HG03159 (cell line): ENCODE results near the gene TRMT44.
"Not testable (repeated sequence)": the region's sequence is repeated elsewhere in the genome, so short reads cannot be mapped to it uniquely, and the experiment has no call there.

Experiments used
- ATAC-seq: cut with Tn5 transposase; IDR thresholded peaks from one replicate; pipeline ENCODE4 v1.9.1; 2021; ENCODE audit warnings: mild to moderate bottlenecking, moderate library complexity; ENCODE audit not compliant: unreplicated experiment

The TRMT44 gene

GRCh38 chr4:8491478-8491877 is 50.9 kb downstream of the TRMT44 start:
- ATAC-seq, result not testable (repeated sequence)

GRCh38 chr4:8492174-8492573 is 51.6 kb downstream of the TRMT44 start:
- no peak for ATAC-seq

- ATAC-seq, result no peak
These were observed 52.9 kb downstream of the TRMT44 start for GRCh38 chr4:8493484-8493883.

DNA sequence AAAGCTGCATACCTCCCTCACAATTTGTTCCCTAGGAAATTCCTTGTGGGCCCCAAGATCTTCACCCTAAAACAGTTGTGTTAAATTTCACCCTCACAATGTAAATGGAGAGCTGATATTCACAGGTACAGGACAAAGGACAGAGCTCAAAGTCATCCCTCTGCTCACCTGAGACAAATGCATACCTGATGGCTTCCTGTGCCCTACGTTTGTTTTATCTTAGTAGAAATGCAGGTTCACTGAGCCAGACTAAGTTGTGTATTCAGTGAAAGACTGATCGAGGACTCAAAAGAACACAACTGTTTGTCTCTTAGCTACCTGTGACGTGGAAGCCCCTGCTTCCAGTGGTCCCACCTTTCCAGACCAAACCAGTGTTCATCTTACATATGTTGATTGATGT is 53.6 kb downstream of the TRMT44 start:
- ATAC-seq, result no peak

GRCh38 chr4:8494983-8495548 is 54.5 kb downstream of the TRMT44 start:
- no peak for ATAC-seq

- no peak for ATAC-seq
These were observed 55.2 kb downstream of the TRMT44 start for GRCh38 chr4:8495803-8496202.

DNA sequence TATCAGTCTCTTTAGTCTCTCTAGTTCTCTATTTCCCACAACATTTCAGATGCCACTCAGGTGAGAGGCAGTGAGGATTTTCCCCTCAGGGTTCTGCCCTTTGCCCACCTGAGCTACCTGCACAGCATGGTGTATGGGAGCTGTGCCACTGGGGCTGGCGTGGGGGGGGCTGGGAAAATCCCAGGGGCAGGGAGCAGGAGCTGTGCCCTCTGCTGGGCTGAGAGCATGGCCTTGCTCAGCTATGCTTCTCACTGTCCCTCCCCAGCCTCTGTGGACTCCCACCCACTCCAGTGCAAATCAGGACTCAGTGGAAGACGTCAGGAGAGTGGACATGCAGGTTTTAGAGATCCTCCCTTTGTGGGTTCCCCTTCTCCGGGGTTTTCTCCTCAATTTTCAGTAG is 57.2 kb downstream of the TRMT44 start:
- no peak for ATAC-seq

DNA sequence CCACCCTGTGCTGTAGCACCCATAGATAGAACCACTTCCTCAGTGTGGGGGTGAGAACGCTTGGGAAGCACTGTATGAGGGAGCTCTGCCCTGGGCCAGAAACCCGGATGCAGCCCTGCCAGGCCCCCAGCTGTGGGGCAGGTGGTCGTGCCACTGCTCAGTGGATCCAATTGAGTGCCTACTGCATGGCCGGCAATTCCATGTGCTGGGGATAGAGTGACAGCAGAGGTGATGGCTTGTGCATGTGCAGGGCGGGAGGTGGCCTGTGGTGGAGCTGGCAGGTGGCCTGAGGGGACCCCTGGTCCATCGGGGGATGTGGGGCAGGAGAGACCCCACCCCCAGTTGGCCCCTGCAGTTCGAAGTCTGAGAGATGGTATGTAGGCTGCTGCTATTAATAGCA is 60.4 kb downstream of the TRMT44 start:
- no peak for ATAC-seq

- no peak for ATAC-seq
These were observed 61.2 kb downstream of the TRMT44 start for GRCh38 chr4:8501781-8502180.

DNA sequence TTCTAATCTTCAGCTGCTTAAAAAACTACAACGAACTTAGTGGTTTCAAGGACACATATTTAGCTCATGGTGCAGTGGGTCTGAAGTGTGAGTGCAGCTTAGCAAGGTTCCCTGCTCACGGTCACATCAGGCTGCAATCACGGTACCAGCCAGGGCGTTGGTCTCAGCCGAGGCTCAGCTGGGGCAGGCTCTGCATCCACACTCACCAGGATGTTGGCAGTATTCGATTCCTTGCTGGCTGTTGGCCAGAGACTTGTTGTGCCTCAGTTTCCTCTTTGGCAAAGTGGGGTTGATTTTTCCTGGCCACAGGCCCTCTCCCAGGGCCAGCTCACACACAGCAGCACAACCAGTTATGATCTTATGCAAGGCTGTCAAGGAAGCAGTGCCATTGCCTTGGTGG is 61.8 kb downstream of the TRMT44 start:
- no peak for ATAC-seq

GRCh38 chr4:8502836-8503585 is 62.4 kb downstream of the TRMT44 start:
- ATAC-seq, result no peak

GRCh38 chr4:8503801-8504200 is 63.2 kb downstream of the TRMT44 start:
- no peak for ATAC-seq

- ATAC-seq, result no peak
These were observed 63.9 kb downstream of the TRMT44 start for GRCh38 chr4:8504279-8505007.

DNA sequence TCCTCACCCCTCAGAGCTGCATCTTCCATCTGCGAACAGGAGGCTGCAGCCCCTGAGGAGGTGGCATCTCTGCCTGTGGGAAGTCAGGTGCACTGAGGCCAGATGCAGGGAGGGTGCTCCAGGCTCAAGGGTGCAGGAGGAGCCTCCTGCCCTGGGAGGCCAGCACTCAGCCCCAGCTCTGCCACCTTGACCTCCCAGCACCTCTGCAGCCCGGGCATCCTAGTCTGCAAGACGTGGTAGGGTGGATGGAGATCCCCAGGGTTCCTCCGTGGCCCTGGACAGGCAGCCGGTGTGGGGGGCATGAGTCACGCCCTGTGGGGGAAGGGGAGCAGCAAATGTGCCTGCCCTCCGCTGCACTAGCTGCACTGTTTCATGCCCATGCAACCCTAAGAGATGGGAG is 64.7 kb downstream of the TRMT44 start:
- ATAC-seq, result no peak

GRCh38 chr4:8506006-8506372 is 65.4 kb downstream of the TRMT44 start:
- ATAC-seq, result no peak

DNA sequence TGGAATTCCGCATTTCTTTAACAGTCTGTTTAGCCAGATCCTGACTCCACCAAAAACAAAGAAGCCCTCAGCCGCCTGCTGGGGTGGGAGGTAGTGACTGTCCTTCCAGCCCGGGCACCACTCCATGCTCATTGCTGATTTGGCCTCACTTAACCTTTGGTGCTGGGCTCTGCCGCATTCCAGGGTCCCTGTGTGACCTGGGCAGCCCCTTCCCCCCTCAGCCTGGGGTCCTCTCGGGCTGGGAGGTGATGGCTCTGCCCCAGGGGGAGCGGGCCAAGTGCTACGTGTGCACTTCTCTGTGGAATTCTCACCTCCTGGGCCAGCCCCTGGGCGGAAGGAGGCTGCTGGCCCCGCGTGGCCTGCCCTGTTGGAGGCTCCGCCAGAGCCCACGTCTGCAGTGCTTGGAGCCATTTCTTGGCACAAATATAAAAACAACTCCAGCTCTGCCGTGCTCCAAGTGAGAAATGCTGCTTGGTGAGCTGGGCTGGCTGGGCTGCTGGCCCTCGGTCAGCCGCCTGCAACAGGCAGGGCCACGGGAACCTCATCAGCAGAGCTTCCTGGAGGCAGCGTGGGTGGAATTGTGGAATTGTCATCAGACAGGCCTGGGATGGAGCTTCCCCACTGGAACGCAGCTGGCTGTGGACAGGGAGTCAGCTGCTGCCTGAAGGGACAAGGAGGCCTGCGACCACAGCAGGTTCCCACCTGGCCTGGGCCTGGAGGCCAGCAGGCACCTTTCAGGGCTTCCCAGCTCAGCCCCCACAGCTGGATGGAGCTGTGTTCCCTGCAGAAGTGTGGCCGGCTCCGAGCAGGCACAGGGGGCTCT is 66.0 kb downstream of the TRMT44 start:
- ATAC-seq, result no peak

DNA sequence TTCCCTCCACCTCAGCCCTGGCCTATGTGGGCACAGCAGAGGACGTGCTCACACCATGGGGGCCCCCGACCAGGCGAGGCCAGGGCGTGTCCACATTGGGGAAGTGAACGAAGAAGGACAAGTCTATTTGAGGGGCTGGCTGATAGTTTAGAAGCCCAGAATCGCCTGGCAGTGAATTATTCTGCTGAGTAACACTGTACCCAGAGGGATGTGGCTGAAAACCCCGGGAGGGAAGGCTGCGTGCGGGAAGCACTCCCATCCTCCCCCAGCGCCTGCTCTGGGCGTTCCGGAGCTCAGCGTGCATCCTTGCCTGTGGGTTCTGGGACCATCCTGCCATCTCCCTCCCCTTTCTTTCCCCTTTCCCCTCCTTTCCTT is 66.6 kb downstream of the TRMT44 start:
- no peak for ATAC-seq

GRCh38 chr4:8507624-8508023 is 67.0 kb downstream of the TRMT44 start:
- ATAC-seq, result no peak

DNA sequence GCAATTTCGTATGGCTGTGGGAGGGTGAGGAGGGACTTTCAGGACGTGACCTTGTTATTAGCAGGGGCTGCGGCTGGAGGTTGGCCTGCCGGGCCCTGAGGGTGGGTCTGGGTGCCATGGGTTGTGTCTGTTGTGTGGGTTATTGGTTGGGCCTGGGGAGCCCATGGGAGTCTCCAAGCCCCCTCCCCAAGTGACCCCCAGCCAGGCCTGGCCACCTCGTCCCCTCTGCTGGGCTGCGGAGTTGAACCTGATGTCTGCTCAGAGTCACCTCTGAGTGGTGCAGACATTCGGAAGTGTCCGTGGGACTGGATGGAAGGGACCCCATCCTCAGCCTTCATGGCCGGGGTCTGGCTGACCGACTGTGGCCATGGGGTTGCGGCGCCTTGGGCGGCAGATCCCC is 67.7 kb downstream of the TRMT44 start:
- ATAC-seq, result no peak

DNA sequence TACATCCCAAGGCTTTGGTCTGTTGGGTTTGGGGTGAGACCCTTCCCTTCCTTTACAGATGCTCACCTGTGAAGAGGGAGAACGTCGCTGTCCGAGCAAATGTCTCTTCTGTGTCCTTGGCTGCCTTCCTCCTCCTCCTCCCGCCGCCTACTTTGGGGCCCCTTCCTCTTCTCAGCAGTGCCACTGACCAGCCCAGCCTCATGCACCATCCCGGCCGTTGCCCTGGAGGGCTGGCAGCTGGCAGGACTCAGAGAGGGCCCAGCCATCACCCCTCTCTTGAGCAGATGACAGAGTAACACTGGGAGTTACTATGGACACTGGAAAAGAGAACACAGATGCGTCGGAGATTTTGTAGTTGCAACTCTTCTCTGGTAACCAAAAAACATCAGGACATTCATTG is 68.2 kb downstream of the TRMT44 start:
- no peak for ATAC-seq

- no peak for ATAC-seq
These were observed 68.9 kb downstream of the TRMT44 start for GRCh38 chr4:8509311-8509950.
